Naive thymus-derived CD8-positive, alpha-beta T cell (primary cell): ENCODE results near the gene BABAM1. TPM values are rescaled to one million over a fixed set of nuclear protein-coding genes. Genes with fewer than 3 reads are reported as not detected.
A peak's percentile ranks its signal among the peaks of the same experiment; 100 is the strongest.

ENCODE experiments used
- ATAC-seq, 2 donors: fragments of 150-1000 bp; cut with Tn5 transposase in 1 of 2; sonication (Bioruptor Pico), chemical (Tn5 transposase) in 1 of 2; 1 replicate in 1 of 2; 2 replicates in 1 of 2; pipeline ENCODE4 v1.10.0; 2021; ENCODE audit warnings: mild to moderate bottlenecking in 2 of 2, moderate library complexity in 2 of 2
- POLR2A ChIA-PET: fragments of 350-600 bp; sonication (Branson Sonifier 250); formaldehyde crosslinking; loops from one replicate; lab custom pipeline; 2021; ENCODE audit warnings: antibody characterized with exemption; lab: Charles Lee
- DNase-seq, 10 donors: peaks; one replicate each; pipeline versions ENCODE4 v3.0.0 to v3.0.0-alpha.2; 2020 to 2022
- H3K27ac Mint-ChIP-seq, 10 donors: one replicate each; pipeline ENCODE4 v1.8.0; 2020 to 2022; ENCODE audit warnings: mild to moderate bottlenecking in 10 of 10, mixed read lengths in 10 of 10, moderate library complexity in 4 of 10, inconsistent platforms in 1 of 10
- H3K27me3 Mint-ChIP-seq, 5 donors: one replicate each; pipeline ENCODE4 v1.8.0; 2021 to 2022; ENCODE audit warnings: mixed read lengths in 5 of 5
- H3K36me3 Mint-ChIP-seq, 3 donors: one replicate each; pipeline ENCODE4 v1.8.0; 2020 to 2022; ENCODE audit warnings: mixed read lengths in 3 of 3, mild to moderate bottlenecking in 2 of 3, inconsistent platforms in 1 of 3
- H3K4me1 Mint-ChIP-seq, 4 donors: one replicate each; pipeline ENCODE4 v1.8.0; 2021 to 2022; ENCODE audit warnings: mixed read lengths in 4 of 4
- H3K4me3 Mint-ChIP-seq, 10 donors: one replicate each; pipeline ENCODE4 v1.8.0; 2020 to 2022; ENCODE audit warnings: mild to moderate bottlenecking in 10 of 10, mixed read lengths in 10 of 10, moderate library complexity in 6 of 10, inconsistent platforms in 1 of 10
- H3K9me3 Mint-ChIP-seq, 9 donors: one replicate each; pipeline ENCODE4 v1.8.0; 2020 to 2022; ENCODE audit warnings: mixed read lengths in 9 of 9, mild to moderate bottlenecking in 3 of 9, inconsistent platforms in 1 of 9, moderate library complexity in 1 of 9
- polyA plus RNA-seq, 3 donors: library from polyadenylated mRNA; unstranded; fragments of 300-500 nt; fragmentation: Illumina TruSeq; gene quantifications; one replicate each; pipeline ENCODE4 v1.2.3, GENCODE V29; 2021
- total RNA-seq, 8 experiments: library from RNA in 2 of 8; stranded (reverse) in 2 of 8; gene quantifications; one replicate each; pipeline ENCODE4 v1.2.3 and lab custom pipeline; 2021 to 2026

BABAM1 gene
- 100 to 1,000 TPM; 104 to 105 TPM for total RNA-seq
- 100 to 1,000 TPM; 102 to 106 (median 106) TPM for polyA plus RNA-seq
- 17.3 to 28.4 (median 23.9) reads per million in 6 experiments for total RNA-seq (lab: John Stamatoyannopoulos, UW)

DNA sequence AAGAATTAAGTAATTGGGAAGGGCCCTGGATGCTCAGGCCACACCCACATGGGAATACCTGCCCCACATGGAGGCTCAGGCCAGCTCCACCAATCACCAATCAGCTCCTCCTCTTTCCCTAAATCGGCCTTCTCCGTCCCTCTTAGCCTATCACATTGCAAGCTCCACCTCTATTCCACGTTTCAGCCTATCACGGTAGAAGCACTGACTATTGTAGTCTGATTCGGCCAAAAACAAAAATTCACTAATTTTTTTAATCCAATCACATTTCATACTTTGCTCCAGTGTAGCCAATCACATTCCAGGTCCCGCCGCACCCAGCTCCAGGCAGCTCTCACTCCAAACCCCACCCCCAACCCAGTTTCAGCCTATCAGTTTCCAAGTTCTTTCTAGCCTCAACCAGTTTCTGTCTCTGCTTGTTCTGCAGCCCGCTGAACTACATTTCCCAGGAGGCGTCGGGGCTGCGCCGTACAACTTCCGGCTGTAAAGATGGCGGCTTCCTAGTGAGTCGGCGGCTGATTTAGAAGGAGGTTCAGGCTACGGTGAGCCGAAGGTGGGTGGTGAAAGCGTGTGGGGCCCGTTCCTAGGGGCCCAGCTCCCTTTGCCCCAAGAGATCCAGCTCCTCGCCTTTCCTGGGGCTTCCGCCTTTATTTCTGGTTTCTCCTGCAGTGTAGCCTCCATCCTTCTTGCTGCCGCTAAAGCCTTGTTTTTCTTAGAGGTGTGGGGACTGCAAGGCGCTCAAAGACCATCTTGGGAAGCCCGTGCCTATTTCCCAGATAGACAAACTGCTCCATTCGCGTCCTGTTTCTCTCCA, at the start of gene BABAM1:
BABAM1 (plus strand) TSS at position 469 of the 814 bp plus-strand sequence. CDS start 1,364 bp downstream, outside the sequence.
- POLR2A ChIA-PET: interaction anchor here (0.6 to 3.4 kb wide), 14 partner anchors 10 to 182 kb away, joined by 3 to 20 read pairs (median 6); partner anchors contain the start of genes ANKLE1, DDA1, MRPL34 and MVB12A
- peaks cover 0 to 25% (median 5%) of the 10 kb centered on the region in 3 donors for H3K36me3 Mint-ChIP-seq
- peaks cover 0 to 1% (median 0%) of the 10 kb centered on the region in 5 donors for H3K27me3 Mint-ChIP-seq

DNA sequence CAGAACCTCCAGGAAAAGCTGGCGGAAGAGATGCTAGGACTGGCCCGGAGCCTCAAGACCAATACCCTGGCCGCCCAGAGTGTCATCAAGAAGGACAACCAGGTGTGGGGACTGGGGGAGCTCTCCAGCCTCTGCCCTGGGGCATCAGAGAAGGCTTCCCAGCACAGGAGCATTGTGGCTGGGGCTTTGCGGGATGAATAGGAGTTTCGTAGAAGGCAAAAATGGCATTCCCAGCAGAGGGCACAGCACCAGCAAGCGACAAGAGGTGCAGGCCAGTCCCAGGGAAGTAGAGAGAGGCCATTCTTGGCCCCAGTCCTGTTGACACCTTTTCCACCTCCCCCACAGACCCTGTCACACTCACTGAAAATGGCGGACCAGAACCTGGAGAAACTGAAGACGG, 48.0 kb upstream of the BABAM1 start:
- Mint-ChIP-seq H3K4me3 (peak overlapping the region in 1 of 10 donors; percentile 33), H3K27ac (peak overlapping the region in 1 of 10 donors; percentile 58), H3K9me3 (no peaks in the 10 kb centered on the region), H3K27me3 (no peaks in the 10 kb centered on the region), H3K4me1 (peaks cover 2 to 23% (median 15%) of the 10 kb centered on the region in 4 donors), H3K36me3 (peaks cover 0 to 34% (median 9%) of the 10 kb centered on the region in 3 donors)
- DNase-seq (no peak), ATAC-seq (no peak)
- POLR2A ChIA-PET: interaction anchor here (0.5 to 1.2 kb wide), 2 partner anchors 19 to 498 kb away, joined by 3 to 6 read pairs; no protein-coding TSS in a partner anchor

More for the DNA sequence above, at the start of gene BABAM1:
- H3K27ac Mint-ChIP-seq: peak within 1 kb of the TSS; percentile 38 to 96 (median 78)
- H3K9me3 Mint-ChIP-seq: no peaks in the 10 kb centered on the region
- peak within 1 kb of the TSS; percentile 68 to 90 (median 83) for H3K4me3 Mint-ChIP-seq
- H3K4me1 Mint-ChIP-seq: peaks cover 7 to 27% (median 22%) of the 10 kb centered on the region in 4 donors
- DNase-seq (peak; percentile 78 to 99 (median 96)), ATAC-seq (peak; percentile 94 to 96)

DNA sequence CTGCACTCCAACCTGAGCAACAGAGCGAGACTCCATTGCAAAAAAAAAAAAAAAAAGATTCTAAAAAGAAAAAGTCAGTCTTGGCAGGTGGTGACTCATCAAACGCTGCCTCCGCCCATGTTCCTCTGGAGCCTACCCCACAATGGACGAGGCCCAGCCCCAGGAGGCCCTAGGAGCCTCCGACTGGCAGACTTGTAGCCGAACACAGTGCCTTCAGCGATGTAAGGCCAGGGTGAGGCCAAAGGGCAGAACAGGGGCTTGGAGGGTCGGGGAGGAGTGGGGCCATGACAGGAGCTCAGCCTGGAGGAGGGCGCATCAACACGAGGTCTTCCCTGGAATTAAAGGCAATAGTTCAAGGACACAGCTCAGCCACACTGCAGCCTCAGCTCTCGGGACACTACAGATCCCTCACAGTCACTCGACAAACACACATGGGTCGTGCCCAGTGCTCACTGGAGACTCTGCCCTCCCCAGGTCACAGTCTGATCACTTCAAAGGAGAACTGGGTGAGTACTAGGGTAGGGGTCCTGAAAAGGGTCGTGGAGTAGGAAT, 47.0 kb upstream of the BABAM1 start:
- peak in 1 of 2 donors; percentile 4 for ATAC-seq
- no peaks in the 10 kb centered on the region for H3K27me3 Mint-ChIP-seq
- POLR2A ChIA-PET: interaction anchor here (0.9 kb wide), 1 partner anchor 84 kb away, joined by 4 read pairs; no protein-coding TSS in a partner anchor
- no peak for DNase-seq
- peak overlapping the region in 1 of 10 donors; percentile 65 for H3K4me3 Mint-ChIP-seq
- H3K36me3 Mint-ChIP-seq: peaks cover 0 to 34% (median 9%) of the 10 kb centered on the region in 3 donors
- H3K9me3 Mint-ChIP-seq: no peaks in the 10 kb centered on the region
- peaks cover 0 to 13% (median 5%) of the 10 kb centered on the region in 4 donors for H3K4me1 Mint-ChIP-seq
- H3K27ac Mint-ChIP-seq: peak overlapping the region in 2 of 10 donors; percentile 15 to 59

DNA sequence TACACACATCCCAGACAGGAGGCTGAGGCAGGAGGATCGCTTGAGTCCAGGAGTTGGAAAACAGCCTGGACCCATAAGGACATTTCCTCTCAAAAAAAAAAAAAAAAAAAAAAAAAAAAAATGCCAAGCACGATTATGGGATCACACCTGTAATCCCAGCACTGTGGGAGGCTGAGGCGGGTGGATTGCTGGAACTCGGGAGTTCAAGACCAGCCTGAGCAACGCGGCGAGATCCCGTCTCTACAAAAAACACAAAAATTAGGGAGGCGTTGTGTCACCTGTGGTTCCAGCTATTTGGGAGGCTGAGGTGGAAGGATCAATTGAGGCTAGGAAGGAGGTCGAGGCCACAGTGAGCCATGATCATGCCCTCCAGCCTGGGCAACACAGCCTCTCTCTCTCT, 42.2 kb upstream of the BABAM1 start:
- Mint-ChIP-seq H3K27me3 (no peaks in the 10 kb centered on the region), H3K27ac (peak overlapping the region in 4 of 10 donors; percentile 58 to 73 (median 62)), H3K9me3 (no peaks in the 10 kb centered on the region), H3K36me3 (peaks cover 0 to 6% (median 0%) of the 10 kb centered on the region in 3 donors), H3K4me1 (peaks cover 7 to 21% (median 11%) of the 10 kb centered on the region in 4 donors), H3K4me3 (peak overlapping the region in 9 of 10 donors; percentile 33 to 99 (median 63))
- POLR2A ChIA-PET: interaction anchor here (0.6 to 4.8 kb wide), 7 partner anchors 9 to 150 kb away, joined by 3 to 105 read pairs (median 16); partner anchors contain the start of genes BABAM1, HAUS8, MYO9B and USE1
- DNase-seq: no peak
- ATAC-seq: no peak

DNA sequence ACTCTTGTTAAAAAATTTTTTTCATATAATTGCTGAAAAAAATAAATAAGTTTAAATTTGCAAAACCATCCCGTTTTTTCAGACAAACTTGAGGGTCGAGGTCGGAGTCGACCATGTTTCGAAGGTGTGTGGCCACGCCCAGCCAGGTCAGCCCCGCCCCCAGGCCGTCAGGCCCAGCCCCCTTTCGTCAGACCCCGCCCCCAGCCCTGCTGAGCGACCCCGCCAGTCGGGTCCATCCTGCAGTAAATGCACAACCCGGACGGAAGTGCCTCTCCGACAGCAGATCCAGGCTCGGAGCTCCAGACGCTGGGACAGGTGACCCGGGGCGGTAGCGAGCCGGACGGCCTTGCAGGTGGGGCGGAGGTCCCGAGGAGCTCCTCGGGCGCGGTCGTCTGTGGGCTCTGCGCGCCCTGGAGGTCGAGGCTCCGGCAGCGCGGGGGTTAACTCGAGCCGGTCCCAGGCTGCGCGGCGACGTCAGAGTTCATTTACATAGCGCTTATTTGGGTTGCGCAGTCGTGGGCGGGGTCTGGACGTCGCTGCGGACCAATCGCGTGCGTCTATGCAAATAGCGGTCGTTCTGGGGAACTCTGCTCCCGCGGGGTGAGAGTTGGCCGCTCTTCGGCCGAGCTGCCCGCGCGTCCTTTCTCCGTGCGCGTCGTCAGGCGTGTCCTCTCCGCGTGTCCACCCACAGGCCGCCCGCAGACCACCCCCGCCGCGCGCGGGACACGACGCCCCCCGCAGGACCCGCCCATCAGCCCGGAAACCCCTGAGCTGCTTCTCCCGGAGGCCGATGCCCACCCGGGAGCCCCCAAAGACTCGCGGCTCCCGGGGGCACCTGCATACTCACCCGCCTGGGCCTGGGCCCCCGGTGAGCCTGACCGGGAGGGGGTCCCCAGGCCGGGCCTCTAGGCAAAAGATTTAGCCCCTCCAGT, 41.0 kb upstream of the BABAM1 start, which contains the start of gene OCEL1:
OCEL1 (plus strand) TSS at position 225 of the 932 bp plus-strand sequence; CDS start at position 247, 22 bp downstream.
- DNase-seq: peak; percentile 92 to 99 (median 94)
- Mint-ChIP-seq H3K4me3 (peak within 1 kb of the TSS; percentile 88 to 99 (median 94)), H3K27me3 (no peaks in the 10 kb centered on the region)

DNA sequence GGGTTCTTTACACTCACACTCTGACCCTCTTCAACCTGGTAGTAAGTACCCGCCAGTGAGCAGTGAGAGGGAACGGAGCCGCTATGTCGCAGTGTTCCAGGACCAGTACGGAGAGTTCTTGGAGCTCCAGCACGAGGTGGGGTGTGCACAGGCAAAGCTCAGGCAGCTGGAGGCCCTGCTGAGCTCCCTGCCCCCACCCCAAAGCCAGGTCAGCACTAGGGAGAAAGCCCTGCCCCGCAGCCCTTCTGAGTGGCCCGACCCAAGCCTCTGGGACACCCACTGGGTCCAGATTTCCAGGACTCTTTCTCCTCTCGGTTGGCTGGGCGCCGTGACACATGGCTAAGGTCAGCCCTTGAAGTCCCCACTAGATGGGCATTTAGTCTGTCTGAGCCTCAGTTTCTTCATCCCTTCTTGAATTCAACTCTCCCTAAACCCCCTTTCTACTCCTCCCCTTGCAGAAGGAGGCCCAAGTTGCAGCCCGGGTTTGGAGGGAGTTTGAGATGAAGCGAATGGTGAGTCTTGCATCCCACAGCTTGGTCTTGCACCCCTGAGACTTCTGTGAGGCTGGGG, 39.4 kb upstream of the BABAM1 start:
- no peaks in the 10 kb centered on the region for H3K9me3 Mint-ChIP-seq
- H3K4me1 Mint-ChIP-seq: peaks cover 9 to 20% (median 13%) of the 10 kb centered on the region in 4 donors
- DNase-seq: no peak
- H3K27ac Mint-ChIP-seq: peak overlapping the region in 3 of 10 donors; percentile 9 to 88 (median 10)
- H3K4me3 Mint-ChIP-seq: peak overlapping the region in 7 of 10 donors; percentile 33 to 99 (median 96)
- ATAC-seq: no peak
- POLR2A ChIA-PET: interaction anchor here (4.8 kb wide), 1 partner anchor 12 kb away, joined by 105 read pairs; the partner anchor contains the start of gene USE1
- peaks cover 0 to 17% (median 0%) of the 10 kb centered on the region in 3 donors for H3K36me3 Mint-ChIP-seq
- no peaks in the 10 kb centered on the region for H3K27me3 Mint-ChIP-seq

More for the DNA sequence above, 41.0 kb upstream of the BABAM1 start, which contains the start of gene OCEL1:
- peak; percentile 90 to 92 for ATAC-seq
- POLR2A ChIA-PET: interaction anchor here (0.5 to 4.8 kb wide), 15 partner anchors 9 to 225 kb away, joined by 3 to 105 read pairs (median 4); partner anchors contain the start of genes BABAM1, DDA1, HAUS8 and MYO9B
- peaks cover 7 to 17% (median 11%) of the 10 kb centered on the region in 4 donors for H3K4me1 Mint-ChIP-seq
- H3K9me3 Mint-ChIP-seq: no peaks in the 10 kb centered on the region
- H3K27ac Mint-ChIP-seq: peak within 1 kb of the TSS; percentile 66 to 99 (median 96)
- peaks cover 0 to 10% (median 0%) of the 10 kb centered on the region in 3 donors for H3K36me3 Mint-ChIP-seq

DNA sequence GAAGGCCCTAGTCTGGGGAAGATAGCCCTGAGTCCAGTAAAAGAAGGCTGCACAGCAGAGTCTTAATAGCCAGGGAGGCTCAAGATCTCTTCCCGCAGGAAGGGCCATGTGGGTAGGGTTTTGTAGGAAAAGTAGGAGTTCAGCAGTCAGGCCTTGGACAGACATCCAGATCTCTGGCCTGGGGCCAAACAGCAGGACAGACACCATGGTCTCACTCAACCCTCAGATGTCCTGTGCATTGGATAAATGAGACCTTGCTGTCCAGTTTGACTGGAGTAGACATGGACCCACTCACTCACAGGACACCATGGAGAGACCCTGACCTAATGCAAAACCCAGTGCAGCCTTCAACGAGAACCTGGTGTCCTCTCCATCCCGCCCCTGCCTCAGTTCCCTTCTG, 37.4 kb upstream of the BABAM1 start:
- peaks cover 0 to 17% (median 0%) of the 10 kb centered on the region in 3 donors for H3K36me3 Mint-ChIP-seq
- no peaks in the 10 kb centered on the region for H3K9me3 Mint-ChIP-seq
- POLR2A ChIA-PET: no interaction called here
- peak overlapping the region in 1 of 10 donors; percentile 20 for H3K4me3 Mint-ChIP-seq
- H3K27ac Mint-ChIP-seq: no peak overlapping the region
- ATAC-seq: no peak
- no peaks in the 10 kb centered on the region for H3K27me3 Mint-ChIP-seq
- no peak for DNase-seq
- H3K4me1 Mint-ChIP-seq: peaks cover 15 to 30% (median 25%) of the 10 kb centered on the region in 4 donors

DNA sequence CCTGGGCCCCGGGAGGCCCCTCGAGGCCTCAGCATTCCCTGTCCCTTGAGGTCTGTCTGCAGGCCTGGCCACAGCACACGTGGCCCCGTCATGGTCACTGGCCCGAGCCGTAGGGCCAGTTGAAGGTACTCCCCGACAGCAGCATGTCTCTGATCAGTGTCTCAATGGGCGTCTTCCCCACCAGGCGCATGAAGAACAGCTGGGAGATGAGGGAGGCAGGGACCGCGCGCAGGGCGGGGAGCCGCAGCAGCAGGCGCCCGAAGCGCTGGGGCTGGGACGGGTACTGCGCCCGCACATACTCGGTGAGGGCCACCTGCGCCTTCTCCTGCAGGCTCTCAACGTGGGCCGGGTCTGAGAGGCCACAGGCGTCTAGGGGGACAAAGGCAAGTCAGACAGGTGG, 35.0 kb upstream of the BABAM1 start:
- Mint-ChIP-seq H3K4me1 (peaks cover 11 to 26% (median 20%) of the 10 kb centered on the region in 4 donors), H3K4me3 (no peak overlapping the region), H3K27me3 (no peaks in the 10 kb centered on the region), H3K9me3 (no peaks in the 10 kb centered on the region), H3K36me3 (peaks cover 0 to 17% (median 0%) of the 10 kb centered on the region in 3 donors), H3K27ac (no peak overlapping the region)
- DNase-seq (no peak), ATAC-seq (no peak)
- POLR2A ChIA-PET: interaction anchor here (0.9 kb wide), 1 partner anchor 17 kb away, joined by 5 read pairs; the partner anchor contains the start of gene USE1

DNA sequence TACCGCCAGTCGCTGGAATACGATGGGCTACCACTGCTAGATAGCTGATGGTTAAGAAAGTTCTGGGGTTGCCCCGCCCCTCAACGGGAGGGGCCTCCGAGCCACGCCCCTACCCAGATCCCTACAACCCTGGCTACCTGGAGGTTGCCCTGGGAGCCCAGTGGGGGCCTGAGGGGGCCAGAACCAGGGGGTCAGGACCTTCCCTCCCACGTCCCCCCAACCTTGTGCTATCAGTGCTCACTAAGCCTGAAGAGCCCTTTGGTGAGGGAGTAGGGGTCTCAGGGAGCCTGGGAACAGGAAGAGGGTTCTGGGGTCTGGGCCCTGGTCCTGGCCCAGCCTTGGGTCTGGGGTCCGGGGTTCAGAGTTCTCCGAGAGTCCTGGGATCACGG, 32.3 kb upstream of the BABAM1 start:
- peak in 7 of 10 donors; percentile 26 to 57 (median 49) for DNase-seq
- no peaks in the 10 kb centered on the region for H3K27me3 Mint-ChIP-seq
- peaks cover 0 to 11% (median 0%) of the 10 kb centered on the region in 3 donors for H3K36me3 Mint-ChIP-seq
- no peaks in the 10 kb centered on the region for H3K9me3 Mint-ChIP-seq
- POLR2A ChIA-PET: interaction anchor here (0.5 to 2.6 kb wide), 9 partner anchors 9 to 160 kb away, joined by 3 to 30 read pairs (median 9); partner anchors contain the start of genes BABAM1, NR2F6, OCEL1 and USE1
- peak overlapping the region in 3 of 10 donors; percentile 27 to 74 (median 43) for H3K27ac Mint-ChIP-seq
- H3K4me3 Mint-ChIP-seq: peak overlapping the region; percentile 67 to 88 (median 80)
- ATAC-seq: peak; percentile 40 to 56
- peaks cover 7 to 15% (median 14%) of the 10 kb centered on the region in 4 donors for H3K4me1 Mint-ChIP-seq

DNA sequence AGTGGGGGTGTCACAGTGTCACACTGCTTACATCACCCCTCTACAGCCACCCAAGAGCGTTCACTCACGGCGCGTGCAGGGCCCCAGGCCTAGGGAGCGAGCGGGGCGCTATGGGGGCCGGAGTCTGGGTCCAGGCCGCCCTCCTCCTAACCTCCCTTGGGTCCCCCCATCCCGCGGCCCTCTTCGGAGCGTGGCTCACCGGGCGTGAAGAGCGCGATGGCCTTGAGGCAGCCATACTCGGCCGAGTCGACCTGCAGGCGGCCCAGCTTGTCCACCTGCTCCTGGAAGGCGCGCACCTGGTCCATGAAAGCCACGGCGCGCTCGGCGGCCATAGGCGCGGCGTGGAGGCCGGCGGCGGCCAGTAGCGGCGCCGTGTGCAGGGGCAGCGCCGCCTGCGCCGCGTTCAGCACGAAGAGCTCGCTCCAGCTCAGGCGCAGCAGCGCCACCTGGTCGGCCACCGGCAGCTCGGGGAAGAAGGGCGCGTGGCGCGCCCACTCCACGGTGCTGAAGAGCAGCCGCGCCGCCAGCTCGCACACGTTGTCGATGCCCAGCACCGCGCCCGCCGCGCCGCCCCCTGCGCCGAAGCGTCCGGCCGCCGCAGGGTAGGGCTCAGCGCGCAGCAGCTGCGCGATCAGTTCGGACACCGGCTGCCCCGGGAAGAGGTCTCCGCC, 31.8 kb upstream of the BABAM1 start:
- no peaks in the 10 kb centered on the region for H3K9me3 Mint-ChIP-seq
- POLR2A ChIA-PET: interaction anchor here (0.5 to 2.6 kb wide), 10 partner anchors 9 to 161 kb away, joined by 3 to 30 read pairs (median 8); partner anchors contain the start of genes BABAM1, MYO9B, NR2F6 and OCEL1

More for the DNA sequence above, 31.8 kb upstream of the BABAM1 start:
- Mint-ChIP-seq H3K27ac (peak overlapping the region in 2 of 10 donors; percentile 27 to 74), H3K27me3 (no peaks in the 10 kb centered on the region), H3K4me3 (peak overlapping the region; percentile 67 to 88 (median 80)), H3K36me3 (peaks cover 0 to 11% (median 0%) of the 10 kb centered on the region in 3 donors), H3K4me1 (peaks cover 7 to 15% (median 14%) of the 10 kb centered on the region in 4 donors)
- ATAC-seq (peak; percentile 94 to 97), DNase-seq (peak; percentile 58 to 85 (median 72))
